ENCODE results near the gene MS4A6E. TPM values are rescaled to one million over a fixed set of nuclear protein-coding genes. Genes with fewer than 3 reads are reported as not detected.

The MS4A6E gene
- total RNA-seq, 2 donors from 2014 or later, result not detected

DNA sequence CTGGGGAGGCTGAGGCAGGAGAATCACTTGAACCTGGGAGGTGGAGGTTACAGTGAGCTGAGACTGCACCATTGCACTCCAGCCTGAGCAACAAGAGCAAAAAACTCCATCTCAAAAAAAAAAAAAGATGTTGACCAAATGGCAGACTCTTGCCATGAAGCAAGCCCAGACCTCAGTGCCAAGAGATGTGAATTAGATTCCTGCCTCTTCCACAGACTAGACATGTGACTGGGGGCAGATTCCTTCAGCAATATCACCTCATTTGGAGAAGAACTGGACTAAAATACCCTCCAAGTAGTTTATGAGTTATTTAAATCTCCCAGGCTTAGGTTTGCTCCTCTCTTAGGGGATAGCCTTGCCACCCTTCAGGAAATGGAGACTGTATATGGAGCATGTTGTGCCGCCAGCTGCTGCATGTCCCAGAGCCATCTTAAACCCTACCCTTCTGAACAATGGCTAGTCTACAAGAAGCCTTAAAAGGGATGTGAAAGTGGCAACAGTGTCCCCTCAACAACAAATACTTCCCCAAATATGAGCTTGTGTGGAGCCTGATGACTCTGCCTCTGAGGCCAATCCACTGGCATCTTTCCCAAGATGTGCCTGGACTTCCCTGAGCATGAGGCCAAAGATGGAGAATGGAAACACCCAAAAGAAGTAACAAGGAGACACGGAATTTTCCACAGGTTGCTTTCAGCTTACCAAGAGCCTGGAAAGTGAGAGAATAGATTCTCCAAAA lies 50.5 kb downstream of the MS4A6E start:
- no peaks in the 10 kb centered on the region for H3K9me3 Mint-ChIP-seq
- Histone ChIP-seq H3K9me3 (ENCODE audit: control insufficient read depth, low read length) (no peaks in the 10 kb centered on the region), H3K4me1 (ENCODE audit: control insufficient read depth, insufficient read depth, low read length) (no peaks in the 10 kb centered on the region), H3K36me3 (ENCODE audit: control insufficient read depth, insufficient read depth, low read length) (no peaks in the 10 kb centered on the region), H3K27ac (ENCODE audit: low read depth, low read length) (no peak overlapping the region), H3K9ac (ENCODE audit: extremely low read depth, low read length, poor library complexity, severe bottlenecking) (no peak overlapping the region), H3K27me3 (ENCODE audit: control insufficient read depth, insufficient read depth, low read length, poor library complexity, severe bottlenecking) (no peaks in the 10 kb centered on the region), H3K4me3 (ENCODE audit: low read length) (no peak overlapping the region)
- 78 to 100% methylated on average over 1 to 2 of the region's 2 CpGs for WGBS, 2 experiments (ENCODE audit: insufficient coverage in 1 of 2, insufficient read length in 1 of 2)
- no peak overlapping the region for H3K27ac Mint-ChIP-seq
- H3K4me3 Mint-ChIP-seq, result no peak overlapping the region
- DNase-seq, result no peak
- TF ChIP-seq, protein P1, sequence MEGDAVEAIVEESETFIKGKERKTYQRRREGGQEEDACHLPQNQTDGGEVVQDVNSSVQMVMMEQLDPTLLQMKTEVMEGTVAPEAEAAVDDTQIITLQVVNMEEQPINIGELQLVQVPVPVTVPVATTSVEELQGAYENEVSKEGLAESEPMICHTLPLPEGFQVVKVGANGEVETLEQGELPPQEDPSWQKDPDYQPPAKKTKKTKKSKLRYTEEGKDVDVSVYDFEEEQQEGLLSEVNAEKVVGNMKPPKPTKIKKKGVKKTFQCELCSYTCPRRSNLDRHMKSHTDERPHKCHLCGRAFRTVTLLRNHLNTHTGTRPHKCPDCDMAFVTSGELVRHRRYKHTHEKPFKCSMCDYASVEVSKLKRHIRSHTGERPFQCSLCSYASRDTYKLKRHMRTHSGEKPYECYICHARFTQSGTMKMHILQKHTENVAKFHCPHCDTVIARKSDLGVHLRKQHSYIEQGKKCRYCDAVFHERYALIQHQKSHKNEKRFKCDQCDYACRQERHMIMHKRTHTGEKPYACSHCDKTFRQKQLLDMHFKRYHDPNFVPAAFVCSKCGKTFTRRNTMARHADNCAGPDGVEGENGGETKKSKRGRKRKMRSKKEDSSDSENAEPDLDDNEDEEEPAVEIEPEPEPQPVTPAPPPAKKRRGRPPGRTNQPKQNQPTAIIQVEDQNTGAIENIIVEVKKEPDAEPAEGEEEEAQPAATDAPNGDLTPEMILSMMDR (conservative IDR thresholded peaks at IDR 0.05), result no peak
- no peaks in the 10 kb centered on the region for H3K4me1 Mint-ChIP-seq
- no peaks in the 10 kb centered on the region for H3K36me3 Mint-ChIP-seq (ENCODE audit: low read depth)
- H3K27me3 Mint-ChIP-seq (ENCODE audit: insufficient read depth), result no peaks in the 10 kb centered on the region

DNA sequence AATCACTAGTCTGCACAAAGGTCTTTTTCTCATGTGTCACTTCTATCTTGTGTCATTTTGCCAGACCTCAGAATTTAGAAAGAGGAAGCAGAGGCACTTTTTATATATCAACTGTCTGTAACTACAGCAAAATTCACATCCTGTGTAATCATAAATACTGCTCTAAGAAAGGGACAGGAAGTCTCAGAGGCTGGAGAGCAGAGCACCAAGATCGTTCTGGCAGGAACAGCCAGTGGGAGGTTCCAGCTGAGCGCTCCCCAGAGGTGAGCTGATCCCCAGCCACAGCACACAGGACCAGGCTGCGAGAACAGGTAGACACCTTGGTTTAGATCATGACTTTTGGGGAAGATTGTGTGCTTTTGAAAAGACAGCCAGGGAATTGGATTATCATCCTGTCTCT lies 51.3 kb downstream of the MS4A6E start, which contains the start of gene MS4A7:
MS4A7 (plus strand) TSS at position 179 of the 400 bp plus-strand sequence. CDS start 4,610 bp downstream, outside the sequence.
- H3K27me3 ChIP-seq (ENCODE audit: control insufficient read depth, insufficient read depth, low read length, poor library complexity, severe bottlenecking), result no peaks in the 10 kb centered on the region

DNA sequence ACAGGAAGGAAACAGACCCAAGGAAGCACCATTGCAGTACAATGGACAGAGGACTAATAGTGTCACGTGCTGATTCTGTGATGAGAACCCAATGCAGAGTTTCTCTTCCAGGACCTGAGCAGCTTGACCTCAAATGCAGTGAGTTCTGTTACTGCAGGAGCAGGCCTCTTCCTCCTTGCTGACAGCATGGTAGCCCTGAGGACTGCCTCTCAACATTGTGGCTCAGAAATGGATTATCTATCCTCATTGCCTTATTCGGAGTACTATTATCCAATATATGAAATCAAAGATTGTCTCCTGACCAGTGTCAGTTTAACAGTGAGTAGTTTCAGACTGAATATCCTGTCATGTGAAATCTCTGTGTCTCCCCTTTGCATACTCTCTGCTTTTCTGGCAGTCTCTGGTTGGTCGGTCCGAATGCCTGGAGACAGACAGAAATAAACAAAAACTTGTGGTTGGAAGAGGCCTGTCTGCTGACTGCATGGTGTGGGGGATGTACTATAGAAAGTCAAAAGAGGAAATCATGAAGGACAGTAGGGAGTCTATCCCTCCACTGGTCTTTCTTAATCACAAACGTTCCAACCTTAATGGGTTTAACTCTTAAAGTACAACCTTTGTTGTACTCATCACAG lies 62.3 kb downstream of the MS4A6E start:
- Mint-ChIP-seq H3K9me3 (no peaks in the 10 kb centered on the region), H3K27ac (no peak overlapping the region), H3K4me1 (no peaks in the 10 kb centered on the region), H3K27me3 (ENCODE audit: insufficient read depth) (no peaks in the 10 kb centered on the region), H3K4me3 (no peak overlapping the region), H3K36me3 (ENCODE audit: low read depth) (no peaks in the 10 kb centered on the region)
- Histone ChIP-seq H3K27ac (ENCODE audit: low read depth, low read length) (no peak overlapping the region), H3K9me3 (ENCODE audit: control insufficient read depth, low read length) (no peaks in the 10 kb centered on the region), H3K27me3 (ENCODE audit: control insufficient read depth, insufficient read depth, low read length, poor library complexity, severe bottlenecking) (no peaks in the 10 kb centered on the region), H3K4me3 (ENCODE audit: low read length) (no peak overlapping the region), H3K9ac (ENCODE audit: extremely low read depth, low read length, poor library complexity, severe bottlenecking) (no peak overlapping the region), H3K4me1 (ENCODE audit: control insufficient read depth, insufficient read depth, low read length) (no peaks in the 10 kb centered on the region), H3K36me3 (ENCODE audit: control insufficient read depth, insufficient read depth, low read length) (no peaks in the 10 kb centered on the region)
- DNase-seq, result no peak
- TF ChIP-seq, protein P1 (conservative IDR thresholded peaks at IDR 0.05), result no peak
- WGBS, 2 experiments (ENCODE audit: insufficient coverage in 1 of 2, insufficient read length in 1 of 2), result 72 to 79% methylated on average over 2 to 5 of the region's 5 CpGs

More for the DNA sequence above, 51.3 kb downstream of the MS4A6E start, which contains the start of gene MS4A7:
- Mint-ChIP-seq H3K36me3 (ENCODE audit: low read depth) (no peaks in the 10 kb centered on the region), H3K4me3 (no peak within 1 kb of the TSS), H3K27ac (no peak within 1 kb of the TSS), H3K27me3 (ENCODE audit: insufficient read depth) (no peaks in the 10 kb centered on the region), H3K4me1 (no peaks in the 10 kb centered on the region), H3K9me3 (no peaks in the 10 kb centered on the region)
- 86 to 92% methylated on average over 2 to 3 of the region's 3 CpGs for WGBS, 2 experiments (ENCODE audit: insufficient coverage in 1 of 2, insufficient read length in 1 of 2)
- Histone ChIP-seq H3K9ac (ENCODE audit: extremely low read depth, low read length, poor library complexity, severe bottlenecking) (no peak within 1 kb of the TSS), H3K27ac (ENCODE audit: low read depth, low read length) (no peak within 1 kb of the TSS), H3K4me3 (ENCODE audit: low read length) (no peak within 1 kb of the TSS), H3K36me3 (ENCODE audit: control insufficient read depth, insufficient read depth, low read length) (no peaks in the 10 kb centered on the region), H3K4me1 (ENCODE audit: control insufficient read depth, insufficient read depth, low read length) (no peaks in the 10 kb centered on the region), H3K9me3 (ENCODE audit: control insufficient read depth, low read length) (no peaks in the 10 kb centered on the region)
- DNase-seq, result no peak
- TF ChIP-seq, protein P1 (conservative IDR thresholded peaks at IDR 0.05), result no peak

All from endodermal cell (in vitro differentiated cells).